ENCODE measurements around the gene TFAP2B.

- TF ChIP-seq CTCF (IDR thresholded peaks at IDR 0.05) (no peak), POLR2A (IDR thresholded peaks at IDR 0.05) (no peak), POLR2AphosphoS5 (IDR thresholded peaks at IDR 0.05; ENCODE audit: insufficient read depth in 1 of 2, low read depth in 1 of 2) (no peak)
Observed at GRCh38 chr6:50887112-50887511, 68.4 kb downstream of the TFAP2B start.

Data from vagina (tissue), 2 donors.